Fibroblast of skin of left biceps (primary cell): ENCODE data around the gene PRSS22.
"Not testable (repeated sequence)": the region's sequence is repeated elsewhere in the genome, so short reads cannot be mapped to it uniquely, and the experiment has no call there.

Source experiments
- DNase-seq, 2 experiments: peaks; one replicate each; pipeline ENCODE4 v3.0.0-alpha.2; 2013; ENCODE audit warnings: low read depth in 2 of 2

PRSS22 gene, protein sequence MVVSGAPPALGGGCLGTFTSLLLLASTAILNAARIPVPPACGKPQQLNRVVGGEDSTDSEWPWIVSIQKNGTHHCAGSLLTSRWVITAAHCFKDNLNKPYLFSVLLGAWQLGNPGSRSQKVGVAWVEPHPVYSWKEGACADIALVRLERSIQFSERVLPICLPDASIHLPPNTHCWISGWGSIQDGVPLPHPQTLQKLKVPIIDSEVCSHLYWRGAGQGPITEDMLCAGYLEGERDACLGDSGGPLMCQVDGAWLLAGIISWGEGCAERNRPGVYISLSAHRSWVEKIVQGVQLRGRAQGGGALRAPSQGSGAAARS

DNA sequence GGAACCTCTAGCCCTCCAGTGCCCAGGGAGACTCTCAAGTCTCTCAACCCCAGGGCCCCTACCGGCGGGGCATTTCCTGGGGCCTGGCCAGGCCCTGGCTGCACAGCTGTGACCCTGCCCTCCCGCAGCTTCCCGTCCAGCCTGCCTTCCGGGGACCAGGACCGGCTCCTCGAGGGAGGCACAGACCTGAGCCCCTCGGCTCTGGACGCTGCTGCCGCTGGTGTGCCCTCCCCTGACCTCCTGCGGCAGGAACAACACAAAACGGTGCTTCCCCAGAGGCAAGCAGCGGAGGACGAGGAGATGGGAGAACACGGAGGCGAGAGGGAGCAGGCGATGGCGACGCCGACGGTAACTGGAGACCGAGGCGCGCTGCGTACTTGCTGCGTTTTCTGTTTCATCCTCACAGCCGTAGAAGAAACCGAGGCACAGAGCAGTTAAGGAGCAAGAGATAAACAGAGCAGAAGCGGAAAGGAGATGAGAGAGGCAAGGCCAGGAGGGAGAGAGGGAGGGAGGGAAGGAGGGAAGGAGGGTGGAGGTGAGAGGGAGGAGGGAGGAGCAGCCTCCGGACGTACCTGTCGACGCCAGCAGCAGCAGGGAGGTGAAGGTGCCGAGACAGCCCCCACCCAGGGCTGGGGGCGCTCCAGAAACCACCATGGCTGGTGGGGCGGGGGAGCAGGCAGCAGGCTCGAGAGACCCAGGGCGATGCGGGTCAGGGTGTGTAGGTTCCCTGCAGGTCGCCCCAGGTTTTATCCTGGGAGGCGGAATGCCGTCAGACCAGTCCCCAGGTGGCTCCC, at the start of gene PRSS22:
Gene PRSS22 (minus strand): TSS at position 720 of the 794 bp plus-strand sequence. CDS start 66 bp downstream, at position 654.
- DNase-seq = no peak

GRCh38 chr16:2907084-2907753, 49.2 kb upstream of the PRSS22 start:
- not testable (repeated sequence) for DNase-seq

DNA sequence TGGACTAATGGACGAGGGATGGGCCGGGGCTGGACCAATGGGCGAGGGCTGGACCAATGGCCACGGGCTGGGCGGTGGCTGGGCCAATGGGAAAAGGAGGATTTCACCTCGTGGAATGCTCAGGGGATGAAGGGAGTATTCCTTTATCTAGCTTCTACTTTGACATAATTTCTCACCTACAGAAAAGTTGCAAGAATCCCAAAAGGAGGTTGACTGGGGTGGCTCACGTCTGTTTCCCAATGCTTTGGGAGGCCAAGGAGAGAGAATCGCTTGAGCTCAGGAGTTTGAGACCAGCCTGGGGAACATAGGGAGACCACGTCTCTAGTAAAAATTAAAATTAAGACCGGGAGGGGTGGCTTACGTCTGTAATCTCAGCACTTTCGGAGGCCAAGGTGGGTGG, 48.0 kb upstream of the PRSS22 start:
- DNase-seq = no peak

GRCh38 chr16:2905241-2905987, 47.4 kb upstream of the PRSS22 start:
- DNase-seq = peak; percentile 98

GRCh38 chr16:2904922-2905240, 46.9 kb upstream of the PRSS22 start:
- DNase-seq = no peak

DNA sequence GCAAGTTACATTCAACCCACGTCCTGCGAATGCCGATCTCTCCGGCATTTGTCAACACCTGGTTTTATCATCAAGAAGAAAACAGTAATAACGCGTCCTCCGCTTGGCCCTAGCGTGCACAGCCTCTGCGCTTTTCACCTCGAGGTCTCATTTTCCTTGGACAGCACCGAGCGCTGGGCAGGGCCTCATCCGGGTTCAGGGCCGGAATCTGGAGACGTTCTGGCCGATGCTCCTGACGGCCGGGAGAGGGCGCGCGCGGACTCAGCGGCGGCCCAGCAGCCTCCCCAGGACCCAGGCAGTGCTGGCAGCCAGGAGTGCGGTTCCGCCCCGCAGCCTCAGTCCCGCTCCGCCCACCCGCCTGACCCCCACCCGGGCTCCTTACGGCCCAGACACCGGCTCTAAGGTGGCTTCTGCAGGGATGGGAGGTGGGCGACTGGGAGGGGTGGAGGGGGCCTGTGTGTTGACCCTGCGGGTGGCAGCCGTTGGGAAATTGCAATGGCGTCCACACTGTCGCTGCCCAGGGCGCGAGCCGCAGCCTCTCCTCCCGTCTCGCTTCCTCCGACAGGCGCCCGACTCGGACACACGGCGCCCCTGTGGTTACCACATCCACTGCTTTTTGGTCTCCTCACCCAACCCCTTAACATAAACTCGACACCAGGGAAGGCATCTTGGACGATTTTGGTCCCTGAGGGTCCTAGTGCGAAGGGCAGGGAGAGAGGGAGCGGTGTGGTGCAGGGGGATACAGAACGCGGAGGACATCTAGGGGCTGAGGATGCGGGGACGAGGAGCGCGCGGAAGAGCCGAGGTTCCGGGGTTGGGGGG, 46.3 kb upstream of the PRSS22 start:
- peak in 1 of 2 experiments; percentile 36 for DNase-seq

GRCh38 chr16:2902337-2903130, 44.6 kb upstream of the PRSS22 start:
- no peak for DNase-seq

DNA sequence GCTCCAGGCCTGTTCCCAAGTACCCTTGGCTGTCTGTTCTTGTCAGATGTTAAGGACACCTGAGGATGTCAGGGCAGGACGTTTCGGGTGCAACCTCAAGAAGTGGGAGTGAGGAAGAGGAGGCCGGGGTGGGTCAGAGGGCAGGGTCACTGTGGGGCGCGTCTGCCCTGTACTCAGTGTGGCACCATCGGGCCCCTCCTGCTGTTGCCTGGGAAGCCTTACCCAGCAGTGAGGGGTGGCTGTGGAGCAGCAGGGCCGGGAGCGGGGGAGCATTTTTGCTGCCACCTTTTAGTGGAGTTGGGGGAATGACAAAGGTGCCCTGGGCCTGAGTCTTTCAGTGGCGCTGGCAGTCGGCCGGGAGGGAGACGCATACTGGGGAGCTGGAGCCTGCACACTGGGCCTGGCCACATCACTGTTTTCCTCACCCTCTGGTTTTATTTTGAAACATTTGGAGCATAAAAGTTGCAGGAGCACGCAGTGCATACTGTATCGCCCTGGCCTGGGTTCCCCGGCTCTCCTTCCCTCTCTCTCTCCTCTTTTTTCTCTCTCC, 42.6 kb upstream of the PRSS22 start:
- DNase-seq = no peak

- no peak for DNase-seq
These were observed 41.6 kb upstream of the PRSS22 start for GRCh38 chr16:2899564-2900072.

- DNase-seq = no peak
These were observed 41.0 kb upstream of the PRSS22 start for GRCh38 chr16:2898831-2899563.

- no peak for DNase-seq
These were observed 39.1 kb upstream of the PRSS22 start for GRCh38 chr16:2897110-2897509.

- no peak for DNase-seq
These were observed 38.6 kb upstream of the PRSS22 start for GRCh38 chr16:2896480-2897010.

GRCh38 chr16:2895813-2896212, 37.8 kb upstream of the PRSS22 start:
- DNase-seq = no peak

DNA sequence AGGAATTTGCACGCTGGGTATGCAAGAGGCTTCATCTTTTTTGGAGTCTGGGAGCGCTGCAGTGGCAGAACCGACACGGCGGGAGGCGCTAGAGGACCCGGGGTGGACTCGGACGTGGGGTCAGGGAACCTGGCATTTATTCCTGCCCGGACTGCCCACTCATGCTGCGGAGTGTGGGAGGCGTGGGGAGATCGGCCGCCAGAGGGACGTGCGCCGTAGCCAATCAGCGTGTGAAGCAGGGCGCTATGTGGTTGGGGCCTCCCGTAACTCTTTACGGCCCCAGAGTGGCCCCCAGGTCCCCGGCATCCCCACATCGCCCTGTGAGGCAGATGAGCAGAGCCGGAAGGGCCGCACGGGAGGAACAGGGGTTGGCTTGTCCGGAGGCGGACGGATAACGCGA, 36.3 kb upstream of the PRSS22 start:
- DNase-seq = no peak

DNA sequence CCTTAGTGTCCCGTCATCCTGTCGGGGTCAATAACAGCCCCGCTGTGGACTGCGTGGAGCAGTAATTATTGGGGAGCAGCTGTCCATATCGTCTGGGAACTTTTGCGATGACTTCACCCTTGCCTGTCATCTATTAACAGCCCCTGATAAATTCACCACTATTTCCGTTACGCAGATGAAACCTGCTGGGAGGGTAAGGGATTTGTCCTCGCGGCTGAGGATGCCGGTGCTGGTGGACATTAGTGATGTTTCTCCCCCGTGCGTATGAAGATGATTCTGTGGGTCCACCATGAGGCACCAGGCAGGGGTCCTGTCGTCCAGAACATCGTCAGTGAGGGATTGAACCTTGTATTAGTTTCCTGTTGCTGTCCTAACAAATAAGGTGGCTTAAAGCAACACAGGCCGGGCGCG, 26.1 kb upstream of the PRSS22 start:
- DNase-seq = no peak

DNA sequence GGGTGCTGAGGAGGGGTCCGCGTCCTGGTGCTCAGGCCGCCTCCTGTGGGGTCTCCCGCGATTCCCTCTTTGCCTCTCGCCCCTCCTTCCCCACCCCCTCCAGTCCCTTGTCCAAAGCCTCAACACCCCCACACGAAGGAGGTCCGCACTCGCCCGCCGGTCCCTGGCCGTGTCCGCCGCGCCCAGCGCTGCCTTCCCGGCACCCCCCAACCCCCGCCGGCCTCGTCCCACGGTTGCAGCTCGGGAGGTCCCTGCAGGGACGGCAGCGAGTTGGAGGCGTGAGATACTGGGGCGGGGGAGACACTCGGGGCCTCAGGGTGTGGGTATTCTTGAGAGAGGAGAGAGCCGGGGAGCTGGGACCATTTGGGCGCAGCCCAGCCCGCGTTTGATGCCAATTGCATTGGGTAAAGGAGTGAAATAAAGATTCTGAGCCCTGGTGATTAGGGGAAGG, 25.5 kb upstream of the PRSS22 start:
- DNase-seq = no peak

DNA sequence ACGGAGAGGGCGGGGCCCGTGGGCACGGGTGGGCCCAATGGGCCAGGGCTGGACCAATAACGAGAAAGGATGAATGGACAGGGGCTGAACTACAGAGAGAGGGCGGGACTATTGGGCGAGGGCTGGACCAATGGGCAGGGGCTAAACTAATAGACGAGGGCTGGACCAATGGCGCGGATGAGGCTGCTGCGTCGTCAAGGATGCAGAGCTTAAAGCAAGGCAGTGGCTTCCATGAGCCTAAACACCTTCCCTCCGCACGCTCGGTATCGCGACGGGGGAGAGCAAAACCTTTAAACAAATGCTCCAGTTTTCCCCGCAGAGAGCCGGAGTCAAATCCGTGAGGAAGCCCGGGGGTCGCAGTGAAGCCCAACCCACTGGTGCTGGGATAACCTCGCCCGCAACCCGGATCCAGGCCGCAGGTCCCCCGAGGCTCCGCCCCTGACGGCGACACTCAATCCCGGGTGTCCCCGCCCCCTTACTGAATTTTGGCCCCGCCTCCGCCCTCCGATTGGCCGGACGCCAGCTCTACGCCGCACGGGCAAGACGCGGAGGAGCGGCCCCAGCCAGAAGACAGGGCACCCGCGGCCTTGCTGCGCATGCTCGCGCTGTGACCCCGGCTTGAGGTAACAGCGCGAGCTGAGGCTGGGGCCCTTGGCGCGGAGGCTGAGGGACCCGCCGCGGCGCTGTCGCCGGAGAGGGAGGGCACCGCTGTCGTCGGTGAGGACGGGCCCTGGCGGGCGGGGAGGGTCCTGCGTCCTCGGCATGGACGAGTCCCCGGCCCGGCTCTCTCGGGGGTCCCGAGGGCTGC, 24.9 kb upstream of the PRSS22 start, which contains the start of gene FLYWCH2:
Gene FLYWCH2 (plus strand): TSS at position 566 of the 808 bp plus-strand sequence. CDS start 13,235 bp downstream, outside the sequence.
- DNase-seq = peak; percentile 96
